Fibroblast of skin of right biceps (primary cell): ENCODE results near the gene CDKN2D.

ENCODE experiments used
- DNase-seq: peaks from one replicate; pipeline ENCODE4 v3.0.0-alpha.2; 2013

CDKN2D gene

GRCh38 chr19:10518444-10519361 lies 50.1 kb downstream of the CDKN2D start:
- no peak for DNase-seq

- peak; percentile 15 for DNase-seq
Measured at GRCh38 chr19:10517760-10518443, 50.9 kb downstream of the CDKN2D start.

GRCh38 chr19:10517361-10517759 lies 51.4 kb downstream of the CDKN2D start, which contains the start of gene S1PR5:
Gene S1PR5, minus strand, starts transcription at chr19:10517447. Its CDS starts 2,436 bp downstream, at chr19:10515011.
- no peak for DNase-seq

- DNase-seq, result no peak
Measured at GRCh38 chr19:10516671-10517286, 52.0 kb downstream of the CDKN2D start.
